Parathyroid adenoma (tissue), 2 donors: ENCODE measurements around the gene DYNLT2.

Source experiments
- H2AFZ ChIP-seq: fragments of 300-600 bp; sonication (generic); one replicate; pipeline ENCODE4 v1.7.0; 2017; ENCODE audit warnings: antibody characterized with exemption, mild to moderate bottlenecking
- H3K27ac ChIP-seq: fragments of 300-600 bp; sonication (generic); one replicate; pipeline ENCODE4 v1.7.0; 2017
- H3K27me3 ChIP-seq: fragments of 300-600 bp; sonication (generic); one replicate; pipeline ENCODE4 v1.7.0; 2017; ENCODE audit warnings: low read length; ENCODE audit not compliant: control insufficient read depth, insufficient read depth
- H3K36me3 ChIP-seq: fragments of 300-600 bp; sonication (generic); one replicate; pipeline ENCODE4 v1.7.0; 2017; ENCODE audit warnings: low read length; ENCODE audit not compliant: control insufficient read depth, insufficient read depth
- H3K4me1 ChIP-seq: fragments of 300-600 bp; sonication (generic); one replicate; pipeline ENCODE4 v1.7.0; 2017; ENCODE audit warnings: control low read depth
- H3K4me2 ChIP-seq: fragments of 300-600 bp; sonication (generic); one replicate; pipeline ENCODE4 v1.7.0; 2017; ENCODE audit warnings: low read length
- H3K4me3 ChIP-seq: fragments of 300-600 bp; sonication (generic); one replicate; pipeline ENCODE4 v1.7.0; 2017; ENCODE audit warnings: low read depth, low read length
- H3K79me2 ChIP-seq: fragments of 300-600 bp; sonication (generic); one replicate; pipeline ENCODE4 v1.7.0; 2017; ENCODE audit warnings: control low read depth
- H3K9ac ChIP-seq: fragments of 300-600 bp; sonication (generic); one replicate; pipeline ENCODE4 v1.7.0; 2017; ENCODE audit warnings: mild to moderate bottlenecking
- H3K9me3 ChIP-seq: fragments of 300-600 bp; sonication (generic); one replicate; pipeline ENCODE4 v1.7.0; 2017; ENCODE audit warnings: low read length; ENCODE audit not compliant: control insufficient read depth
- TF ChIP-seq, protein P1 (sequence below): fragments of 300-600 bp; sonication (generic); IDR thresholded peaks from one replicate; pipeline ENCODE4 v1.7.0; 2017; ENCODE audit warnings: antibody characterized with exemption, mild to moderate bottlenecking
- donor health status: primary hyperparathyroidism.

DYNLT2 gene

DNA sequence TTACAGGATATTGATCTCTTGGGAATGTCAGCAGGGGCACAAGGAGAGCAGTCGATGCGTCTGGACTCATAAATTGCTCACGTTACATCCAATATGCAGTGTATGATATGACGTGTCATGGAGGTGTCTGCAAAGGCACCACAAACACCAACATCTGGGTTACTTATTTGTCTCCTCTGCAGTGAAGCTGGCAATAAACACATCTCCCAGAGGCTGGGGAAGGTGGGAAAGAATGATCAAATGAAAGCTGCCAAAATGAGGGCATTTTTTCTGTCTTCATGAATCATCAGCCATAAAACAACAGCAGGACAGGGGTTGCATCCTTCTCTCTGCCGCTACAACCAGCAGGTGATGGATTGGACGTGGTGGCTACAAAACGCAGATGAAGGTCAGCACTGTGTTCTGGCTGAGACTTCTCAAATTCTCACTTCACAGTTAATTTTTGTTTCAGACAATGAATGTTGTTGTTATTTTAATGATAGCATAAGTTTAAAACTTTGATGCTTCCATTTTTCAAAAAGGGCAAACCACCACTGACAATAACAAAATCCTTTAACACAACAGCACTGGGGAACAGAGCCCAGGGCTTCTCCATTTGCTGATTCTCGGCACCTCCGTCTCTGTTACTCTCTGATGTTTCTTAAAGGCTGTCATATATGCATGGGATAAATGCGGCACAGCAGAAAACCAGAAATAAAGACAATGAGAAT is 47.5 kb upstream of the DYNLT2 start:
- Histone ChIP-seq H2AFZ (no peak overlapping the region), H3K9ac (no peak overlapping the region), H3K27me3 (no peaks in the 10 kb centered on the region), H3K79me2 (no peaks in the 10 kb centered on the region), H3K27ac (no peak overlapping the region), H3K4me1 (no peaks in the 10 kb centered on the region), H3K4me2 (no peak overlapping the region), H3K9me3 (no peaks in the 10 kb centered on the region), H3K36me3 (no peaks in the 10 kb centered on the region), H3K4me3 (no peak overlapping the region)
- TF ChIP-seq, protein P1, sequence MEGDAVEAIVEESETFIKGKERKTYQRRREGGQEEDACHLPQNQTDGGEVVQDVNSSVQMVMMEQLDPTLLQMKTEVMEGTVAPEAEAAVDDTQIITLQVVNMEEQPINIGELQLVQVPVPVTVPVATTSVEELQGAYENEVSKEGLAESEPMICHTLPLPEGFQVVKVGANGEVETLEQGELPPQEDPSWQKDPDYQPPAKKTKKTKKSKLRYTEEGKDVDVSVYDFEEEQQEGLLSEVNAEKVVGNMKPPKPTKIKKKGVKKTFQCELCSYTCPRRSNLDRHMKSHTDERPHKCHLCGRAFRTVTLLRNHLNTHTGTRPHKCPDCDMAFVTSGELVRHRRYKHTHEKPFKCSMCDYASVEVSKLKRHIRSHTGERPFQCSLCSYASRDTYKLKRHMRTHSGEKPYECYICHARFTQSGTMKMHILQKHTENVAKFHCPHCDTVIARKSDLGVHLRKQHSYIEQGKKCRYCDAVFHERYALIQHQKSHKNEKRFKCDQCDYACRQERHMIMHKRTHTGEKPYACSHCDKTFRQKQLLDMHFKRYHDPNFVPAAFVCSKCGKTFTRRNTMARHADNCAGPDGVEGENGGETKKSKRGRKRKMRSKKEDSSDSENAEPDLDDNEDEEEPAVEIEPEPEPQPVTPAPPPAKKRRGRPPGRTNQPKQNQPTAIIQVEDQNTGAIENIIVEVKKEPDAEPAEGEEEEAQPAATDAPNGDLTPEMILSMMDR, result no peak

DNA sequence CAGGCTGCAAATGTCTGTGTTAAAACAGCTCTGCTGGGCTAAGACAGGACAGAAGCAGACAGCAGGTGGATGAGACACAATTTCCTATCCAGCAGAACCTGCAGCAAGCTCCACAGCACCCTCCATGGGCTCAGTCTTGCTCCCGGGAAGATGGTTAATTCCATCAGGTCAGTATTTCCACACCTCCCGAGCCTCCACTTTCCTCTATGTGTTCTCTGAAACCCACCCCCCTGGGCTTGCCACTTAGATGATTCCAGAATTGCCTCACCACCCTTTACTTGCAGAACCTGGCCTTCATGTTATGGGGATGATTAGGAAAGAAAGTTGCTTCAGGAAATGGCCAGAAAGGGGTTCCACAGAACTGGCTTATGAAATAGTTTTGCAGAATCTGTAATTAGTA is 43.8 kb upstream of the DYNLT2 start:
- Histone ChIP-seq H3K4me3 (no peak overlapping the region), H3K27me3 (no peaks in the 10 kb centered on the region), H3K27ac (no peak overlapping the region), H3K36me3 (no peaks in the 10 kb centered on the region), H3K9me3 (no peaks in the 10 kb centered on the region), H3K4me2 (no peak overlapping the region), H2AFZ (no peak overlapping the region), H3K9ac (no peak overlapping the region), H3K79me2 (no peaks in the 10 kb centered on the region), H3K4me1 (peaks cover 2% of the 10 kb centered on the region)
- TF ChIP-seq, protein P1, result no peak

DNA sequence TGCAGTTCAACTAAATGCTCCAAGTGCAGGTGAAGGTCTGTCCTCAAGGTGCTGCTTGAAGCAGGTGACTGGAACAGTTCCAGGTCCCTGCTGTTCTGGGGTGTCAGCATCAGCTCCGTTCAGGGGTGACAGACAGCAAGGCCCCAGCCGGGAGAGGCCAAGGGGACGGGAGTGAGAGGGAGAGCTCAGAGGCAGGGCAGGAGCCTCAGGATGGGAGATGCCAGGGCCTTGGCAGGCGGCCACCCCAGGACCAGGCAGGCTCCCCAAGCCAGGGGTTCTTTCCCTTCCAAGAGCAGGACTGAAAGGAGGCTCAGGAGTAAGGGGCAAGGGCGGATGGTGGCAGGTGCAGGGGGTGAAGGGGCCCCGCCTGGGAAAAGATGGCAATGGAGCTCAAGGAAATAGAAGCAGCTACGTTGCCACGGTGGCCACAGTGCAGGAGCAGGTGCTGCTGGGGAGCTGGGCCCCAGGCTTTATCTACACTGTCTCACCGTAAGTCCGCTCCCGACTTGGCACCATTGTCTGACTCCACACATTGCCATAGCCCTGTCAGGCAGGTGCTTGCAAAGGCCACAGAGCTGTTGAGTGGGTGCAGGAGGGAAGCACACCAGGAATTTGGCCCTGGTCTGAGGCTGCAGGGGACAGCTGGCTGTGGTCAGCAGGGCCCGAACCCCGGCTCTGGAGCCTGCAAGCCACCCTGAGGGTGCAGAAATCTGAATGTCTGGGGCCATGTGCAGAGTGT is 43.1 kb upstream of the DYNLT2 start:
- Histone ChIP-seq H3K4me3 (no peak overlapping the region), H3K36me3 (no peaks in the 10 kb centered on the region), H2AFZ (no peak overlapping the region), H3K27me3 (no peaks in the 10 kb centered on the region), H3K4me2 (no peak overlapping the region), H3K4me1 (peaks cover 2% of the 10 kb centered on the region), H3K79me2 (no peaks in the 10 kb centered on the region), H3K27ac (no peak overlapping the region), H3K9me3 (no peaks in the 10 kb centered on the region), H3K9ac (no peak overlapping the region)
- TF ChIP-seq, protein P1, result no peak

DNA sequence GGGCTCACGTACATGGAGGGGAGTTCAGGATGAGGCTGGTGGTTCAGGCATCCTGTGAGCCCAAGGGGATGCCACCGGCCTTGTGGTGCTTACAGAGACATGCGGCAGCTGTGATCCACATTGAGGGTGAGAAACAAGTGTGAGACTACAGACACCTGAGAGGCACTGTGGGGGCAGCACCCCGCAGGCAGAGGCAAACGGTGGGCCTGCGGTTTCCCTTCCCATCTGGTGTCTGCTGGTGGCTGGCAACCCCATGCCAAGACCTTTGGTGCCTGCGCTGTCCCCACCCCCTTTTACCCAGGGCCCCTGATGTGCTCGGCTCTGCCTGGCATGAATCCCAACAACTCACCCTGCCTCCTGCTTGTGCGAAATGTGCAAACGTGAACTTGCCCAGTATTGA is 42.0 kb upstream of the DYNLT2 start:
- H3K4me2 ChIP-seq, result no peak overlapping the region
- TF ChIP-seq, protein P1, result no peak
- no peak overlapping the region for H3K9ac ChIP-seq
- H3K27ac ChIP-seq, result no peak overlapping the region
- no peaks in the 10 kb centered on the region for H3K36me3 ChIP-seq
- H3K27me3 ChIP-seq, result no peaks in the 10 kb centered on the region
- H2AFZ ChIP-seq, result no peak overlapping the region
- H3K4me3 ChIP-seq, result no peak overlapping the region
- H3K4me1 ChIP-seq, result peaks cover 2% of the 10 kb centered on the region
- H3K79me2 ChIP-seq, result no peaks in the 10 kb centered on the region
- no peaks in the 10 kb centered on the region for H3K9me3 ChIP-seq
